B cell (primary cell): Measurements from ENCODE around the gene DTL. TPM values are rescaled to one million over a fixed set of nuclear protein-coding genes. Genes with fewer than 3 reads are reported as not detected.

ENCODE experiments used
- ATAC-seq: fragments of 200-7000 bp; cut with Tn5 transposase; one replicate; pipeline ENCODE4 v1.10.0; 2021; ENCODE audit warnings: low read depth, mild to moderate bottlenecking, moderate number of reproducible peaks, moderate library complexity
- CTCF ChIA-PET: fragments of 350-600 bp; sonication (Branson Sonifier 250); formaldehyde crosslinking; loops from one replicate; lab custom pipeline; 2021; ENCODE audit warnings: antibody characterized with exemption, inconsistent platforms; lab: Charles Lee
- POLR2A ChIA-PET: fragments of 350-600 bp; sonication (Branson Sonifier 250); formaldehyde crosslinking; loops from one replicate; lab custom pipeline; 2021; ENCODE audit warnings: antibody characterized with exemption; lab: Charles Lee
- DNase-seq: peaks from one replicate; pipeline ENCODE4 v3.0.0; 2013
- H2AFZ ChIP-seq: 2 replicates; pipeline ENCODE4 v1.6.1; 2012; ENCODE audit warnings: mild to moderate bottlenecking, low read depth, low read length; ENCODE audit not compliant: insufficient read depth, poor library complexity, severe bottlenecking
- H3K27ac ChIP-seq, 2 donors: 1 replicate in 1 of 2; 2 replicates in 1 of 2; pipeline ENCODE4 v1.5.1; 2012 to 2013; ENCODE audit warnings: low read length in 2 of 2, mild to moderate bottlenecking in 2 of 2, moderate library complexity in 1 of 2
- H3K27me3 ChIP-seq, 4 experiments: fragments of 200-600 bp in 1 of 4; sonication (generic) in 1 of 4; replicated peaks in 1 of 4; 1 replicate in 2 of 4; 2 replicates in 2 of 4; pipeline versions ENCODE4 v1.6.1 to v1.7.0; 2013 to 2016; ENCODE audit warnings: low read length in 3 of 4, mild to moderate bottlenecking in 2 of 4, mixed read lengths in 1 of 4, moderate library complexity in 1 of 4; ENCODE audit not compliant: insufficient read depth in 4 of 4, control insufficient read depth in 3 of 4; ENCODE audit errors: control extremely low read depth in 1 of 4
- H3K36me3 ChIP-seq, 2 experiments: replicated peaks in 1 of 2; 1 replicate in 1 of 2; 2 replicates in 1 of 2; pipeline versions ENCODE4 v1.6.1 to v1.7.1; 2013; ENCODE audit warnings: low read length in 1 of 2; ENCODE audit not compliant: insufficient read depth in 2 of 2, control insufficient read depth in 1 of 2; ENCODE audit errors: control extremely low read depth in 1 of 2, extremely low read depth in 1 of 2
- H3K4me1 ChIP-seq, 2 donors: fragments of 200-600 bp in 1 of 2; sonication (generic) in 1 of 2; 1 replicate in 1 of 2; 2 replicates in 1 of 2; pipeline versions ENCODE4 v1.5.1 to v1.6.1; 2013 to 2017; ENCODE audit warnings: low read length in 2 of 2; ENCODE audit not compliant: control insufficient read depth in 2 of 2, insufficient read depth in 2 of 2
- H3K4me2 ChIP-seq: replicated peaks from 2 replicates; pipeline ENCODE3; 2012; ENCODE audit warnings: mild to moderate bottlenecking, low read depth, low read length; ENCODE audit not compliant: poor library complexity, severe bottlenecking
- H3K4me3 ChIP-seq, 5 experiments: fragments of 200-600 bp in 1 of 5; sonication (generic) in 1 of 5; 1 replicate in 3 of 5; 2 replicates in 2 of 5; pipeline versions ENCODE4 v1.5.1 to v1.7.0; 2011 to 2016; ENCODE audit warnings: low read length in 4 of 5, mild to moderate bottlenecking in 4 of 5, low read depth in 2 of 5, control low read depth in 1 of 5, moderate library complexity in 1 of 5; ENCODE audit not compliant: insufficient read depth in 1 of 5; ENCODE audit errors: control extremely low read depth in 1 of 5, extremely low read depth in 1 of 5
- H3K79me2 ChIP-seq: fragments of 200-600 bp; sonication (generic); one replicate; pipeline ENCODE4 v1.6.0; 2016; ENCODE audit warnings: low read length; ENCODE audit not compliant: control insufficient read depth, insufficient read depth
- H3K9ac ChIP-seq: fragments of 200-600 bp; sonication (generic); 2 replicates; pipeline ENCODE4 v1.6.1; 2017; ENCODE audit warnings: mild to moderate bottlenecking, low read length, moderate library complexity
- H3K9me3 ChIP-seq, 3 donors: one replicate each; pipeline versions ENCODE4 v1.6.1 to v1.7.1; 2013; ENCODE audit warnings: low read length in 2 of 3; ENCODE audit not compliant: control insufficient read depth in 2 of 3, insufficient read depth in 1 of 3; ENCODE audit errors: control extremely low read depth in 1 of 3
- H4K20me1 ChIP-seq: 2 replicates; pipeline ENCODE4 v1.6.0; 2012; ENCODE audit warnings: mild to moderate bottlenecking, low read length; ENCODE audit not compliant: insufficient read depth, control insufficient read depth, poor library complexity, severe bottlenecking
- H3K27ac Mint-ChIP-seq: one replicate; pipeline ENCODE4 v1.8.0; 2021; ENCODE audit warnings: mixed read lengths
- H3K27me3 Mint-ChIP-seq: one replicate; pipeline ENCODE4 v1.8.0; 2021; ENCODE audit warnings: mixed read lengths
- H3K4me1 Mint-ChIP-seq: one replicate; pipeline ENCODE4 v1.8.0; 2021; ENCODE audit warnings: mixed read lengths
- H3K4me3 Mint-ChIP-seq: one replicate; pipeline ENCODE4 v1.8.0; 2021; ENCODE audit warnings: mixed read lengths
- H3K9me3 Mint-ChIP-seq: one replicate; pipeline ENCODE4 v1.8.0; 2022; ENCODE audit warnings: mixed read lengths; ENCODE audit not compliant: insufficient read depth
- CTCF ChIP-seq: fragments of 200-600 bp; IDR thresholded peaks from one replicate; pipeline ENCODE4 v1.8.0; 2022; ENCODE audit warnings: antibody characterized with exemption, mild to moderate bottlenecking
- EZH2 ChIP-seq: IDR thresholded peaks from 2 replicates; pipeline ENCODE4 v1.6.1; 2012; ENCODE audit warnings: borderline replicate concordance, low read depth, mild to moderate bottlenecking, moderate library complexity, low read length; ENCODE audit not compliant: insufficient read depth, poor library complexity, severe bottlenecking
- WGBS: methylation state at CpG from one replicate; pipeline ENCODE4 v1.1.5; 2013; ENCODE audit warnings: missing lambda C conversion rate; ENCODE audit not compliant: insufficient coverage; 5-methylcytosine and 5-hydroxymethylcytosine counted together
- intact Hi-C: fragments of 100-400 bp; cut with micrococcal nuclease; formaldehyde crosslinking; loops from one replicate; pipeline ENCODE4 v1.10.0; 2022
- polyA plus RNA-seq: library from polyadenylated mRNA; depleted of rRNA; stranded (reverse); fragments of >200 nt; gene quantifications from 2 replicates; pipeline ENCODE4 v1.2.3, GENCODE V29; 2012
- total RNA-seq, 2 donors: library from RNA; stranded (reverse); fragments of 120-200 nt in 1 of 2; gene quantifications; 1 replicate in 1 of 2; 2 replicates in 1 of 2; pipeline versions ENCODE4 v1.2.3 to v1.2.4, GENCODE V29; 2013 to 2022

The DTL gene
- total and polyA plus RNA-seq, 2 donors (not counting 1 experiment from before 2014, with no cell fraction given): 0.37 to 0.39 TPM

- ChIA-PET POLR2A (no interaction called here), CTCF (interaction anchor here (0.7 to 1.2 kb wide), 2 partner anchors 47 to 337 kb away, joined by 3 to 6 read pairs; no protein-coding TSS in a partner anchor)
- no peak overlapping the region for H3K4me2 ChIP-seq
- no peak for DNase-seq
- no peak for ATAC-seq
- Mint-ChIP-seq H3K9me3 (no peaks in the 10 kb centered on the region), H3K27me3 (no peaks in the 10 kb centered on the region), H3K4me3 (no peak overlapping the region), H3K27ac (no peak overlapping the region), H3K4me1 (peaks cover 8% of the 10 kb centered on the region)
- H3K4me1 ChIP-seq: peaks cover 0 to 5% of the 10 kb centered on the region in 2 donors
- intact Hi-C loops: no loop called here
- no peak for TF ChIP-seq CTCF
- no peak for TF ChIP-seq EZH2
- no peaks in the 10 kb centered on the region for H3K27me3 ChIP-seq
- no peaks in the 10 kb centered on the region for H3K79me2 ChIP-seq
- 90% methylated on average over 4 of the region's 7 CpGs for WGBS
- H3K4me3 ChIP-seq: no peak overlapping the region
- no peak overlapping the region for H2AFZ ChIP-seq
- H4K20me1 ChIP-seq: no peaks in the 10 kb centered on the region
- H3K36me3 ChIP-seq: no peaks in the 10 kb centered on the region
- no peaks in the 10 kb centered on the region for H3K9me3 ChIP-seq
- no peak overlapping the region for H3K9ac ChIP-seq
- H3K27ac ChIP-seq: no peak overlapping the region
Measured at GRCh38 chr1:212118167-212118871, 82.8 kb downstream of the DTL start.

- TF ChIP-seq EZH2: no peak
- TF ChIP-seq CTCF: no peak
- H3K79me2 ChIP-seq: no peaks in the 10 kb centered on the region
- no peak overlapping the region for H2AFZ ChIP-seq
- DNase-seq: no peak
- H3K4me3 ChIP-seq: no peak overlapping the region
- H3K4me3 Mint-ChIP-seq: no peak overlapping the region
- no peak overlapping the region for H3K9ac ChIP-seq
- H3K4me1 Mint-ChIP-seq: peaks cover 8% of the 10 kb centered on the region
- H3K27ac Mint-ChIP-seq: no peak overlapping the region
- no peak overlapping the region for H3K4me2 ChIP-seq
- CTCF ChIA-PET: no interaction called here
- H3K9me3 ChIP-seq: no peaks in the 10 kb centered on the region
- no peaks in the 10 kb centered on the region for H3K27me3 Mint-ChIP-seq
- H4K20me1 ChIP-seq: no peaks in the 10 kb centered on the region
- H3K4me1 ChIP-seq: peaks cover 0 to 5% of the 10 kb centered on the region in 2 donors
- no peaks in the 10 kb centered on the region for H3K9me3 Mint-ChIP-seq
- intact Hi-C loops: no loop called here
- H3K36me3 ChIP-seq: no peaks in the 10 kb centered on the region
- 90% methylated on average over 2 of the region's 2 CpGs for WGBS
- no peaks in the 10 kb centered on the region for H3K27me3 ChIP-seq
- no peak for ATAC-seq
- no peak overlapping the region for H3K27ac ChIP-seq
- POLR2A ChIA-PET: no interaction called here
Measured at GRCh38 chr1:212118872-212119260, 83.3 kb downstream of the DTL start.
